HG03457 (cell line): Measurements from ENCODE around the gene GPC6.
"Not testable (repeated sequence)": the region's sequence is repeated elsewhere in the genome, so short reads cannot be mapped to it uniquely, and the experiment has no call there.

Experiments used
- ATAC-seq: cut with Tn5 transposase; IDR thresholded peaks from one replicate; pipeline ENCODE4 v1.9.1; 2021; ENCODE audit warnings: moderate number of reproducible peaks; ENCODE audit not compliant: unreplicated experiment

Gene GPC6

GRCh38 chr13:93422980-93423543 is 196.5 kb downstream of the GPC6 start:
- ATAC-seq: no peak

- ATAC-seq: no peak
These were observed 198.8 kb downstream of the GPC6 start for GRCh38 chr13:93425411-93425810.

GRCh38 chr13:93430381-93430780 is 203.8 kb downstream of the GPC6 start:
- no peak for ATAC-seq

- no peak for ATAC-seq
These were observed 209.0 kb downstream of the GPC6 start for GRCh38 chr13:93435651-93436050.

GRCh38 chr13:93437081-93437480 is 210.5 kb downstream of the GPC6 start:
- no peak for ATAC-seq

- ATAC-seq: no peak
These were observed 219.6 kb downstream of the GPC6 start for GRCh38 chr13:93446238-93446637.

- ATAC-seq: no peak
These were observed 223.6 kb downstream of the GPC6 start for GRCh38 chr13:93450191-93450621.

- no peak for ATAC-seq
These were observed 224.2 kb downstream of the GPC6 start for GRCh38 chr13:93450761-93451160.

GRCh38 chr13:93454676-93455235 is 228.1 kb downstream of the GPC6 start:
- not testable (repeated sequence) for ATAC-seq

GRCh38 chr13:93455861-93456260 is 229.3 kb downstream of the GPC6 start:
- no peak for ATAC-seq

- ATAC-seq: no peak
These were observed 233.4 kb downstream of the GPC6 start for GRCh38 chr13:93460005-93460404.

GRCh38 chr13:93462151-93462550 is 235.5 kb downstream of the GPC6 start:
- no peak for ATAC-seq

- ATAC-seq: no peak
These were observed 240.0 kb downstream of the GPC6 start for GRCh38 chr13:93466502-93467036.

GRCh38 chr13:93467175-93467574 is 240.6 kb downstream of the GPC6 start:
- no peak for ATAC-seq

- no peak for ATAC-seq
These were observed 241.8 kb downstream of the GPC6 start for GRCh38 chr13:93468433-93468832.

GRCh38 chr13:93472296-93472695 is 245.7 kb downstream of the GPC6 start:
- ATAC-seq: no peak

- no peak for ATAC-seq
These were observed 246.2 kb downstream of the GPC6 start for GRCh38 chr13:93472814-93473296.

- ATAC-seq: no peak
These were observed 247.0 kb downstream of the GPC6 start for GRCh38 chr13:93473441-93474270.

GRCh38 chr13:93476175-93476574 is 249.6 kb downstream of the GPC6 start:
- ATAC-seq: no peak

GRCh38 chr13:93477238-93477637 is 250.6 kb downstream of the GPC6 start:
- ATAC-seq: no peak

GRCh38 chr13:93480553-93481106 is 254.0 kb downstream of the GPC6 start:
- no peak for ATAC-seq
